ENCODE data around the gene SULF2.

Gene SULF2

DNA sequence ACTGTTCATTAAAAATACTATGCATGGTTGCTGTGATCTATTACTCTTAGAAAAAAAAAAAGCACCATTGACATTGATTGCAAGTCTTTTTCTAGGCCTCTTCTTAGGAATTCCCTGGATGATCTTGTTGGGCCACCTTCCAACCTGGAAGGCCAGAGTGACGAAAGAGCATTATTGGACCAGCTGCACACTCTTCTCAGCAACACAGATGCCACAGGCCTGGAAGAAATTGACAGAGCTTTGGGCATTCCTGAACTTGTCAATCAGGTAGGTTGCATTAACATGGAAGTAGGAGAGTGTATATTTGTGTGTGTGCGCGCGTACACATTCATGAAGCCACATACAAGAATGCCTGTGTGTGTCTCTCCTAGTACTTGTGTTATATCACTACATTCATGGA is 143.2 kb downstream of the SULF2 start:
- no peak for FAIRE-seq

DNA sequence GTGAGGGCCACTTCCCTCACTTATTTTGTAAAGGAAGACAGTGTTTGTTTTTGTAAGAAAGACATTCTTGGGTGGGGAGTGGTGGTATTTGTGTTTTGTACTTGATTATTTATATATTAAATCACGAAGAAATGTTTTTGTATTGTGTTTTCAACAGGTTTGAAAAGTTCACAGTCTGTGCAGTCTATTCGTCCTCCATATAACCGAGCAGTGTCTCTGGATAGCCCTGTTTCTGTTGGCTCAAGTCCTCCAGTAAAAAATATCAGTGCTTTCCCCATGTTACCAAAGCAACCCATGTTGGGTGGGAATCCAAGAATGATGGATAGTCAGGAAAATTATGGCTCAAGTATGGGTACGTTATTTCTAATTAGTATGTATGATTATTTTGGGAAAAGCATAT is 146.4 kb downstream of the SULF2 start:
- no peak for FAIRE-seq

DNA sequence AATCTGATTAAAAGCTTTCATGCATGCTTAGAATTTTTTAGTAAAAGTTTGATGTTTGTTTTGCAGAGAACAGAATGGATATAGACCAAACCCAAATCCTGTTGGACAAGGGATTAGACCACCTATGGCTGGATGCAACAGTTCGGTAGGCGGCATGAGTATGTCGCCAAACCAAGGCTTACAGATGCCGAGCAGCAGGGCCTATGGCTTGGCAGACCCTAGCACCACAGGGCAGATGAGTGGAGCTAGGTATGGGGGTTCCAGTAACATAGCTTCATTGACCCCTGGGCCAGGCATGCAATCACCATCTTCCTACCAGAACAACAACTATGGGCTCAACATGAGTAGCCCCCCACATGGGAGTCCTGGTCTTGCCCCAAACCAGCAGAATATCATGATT is 150.0 kb downstream of the SULF2 start:
- no peak for FAIRE-seq

DNA sequence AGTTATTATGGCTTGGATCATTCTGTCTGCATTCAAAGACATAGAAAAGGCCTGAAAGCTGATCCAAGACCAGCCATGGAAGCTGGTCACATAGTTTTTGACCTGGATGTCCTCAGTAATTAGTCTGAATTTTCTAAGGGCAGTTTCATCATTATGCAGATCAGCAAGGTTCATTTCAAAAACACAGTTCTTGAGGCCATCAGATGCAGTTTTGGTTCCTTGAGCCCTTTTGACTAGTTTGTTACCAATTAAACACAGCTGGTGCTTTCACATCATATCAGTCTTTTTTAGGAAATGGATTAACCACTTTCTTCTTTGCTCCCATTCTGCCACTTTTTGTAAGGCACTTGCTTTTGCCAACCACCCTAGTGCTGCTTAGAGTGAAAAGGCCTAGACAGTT is 154.2 kb downstream of the SULF2 start:
- no peak for FAIRE-seq

DNA sequence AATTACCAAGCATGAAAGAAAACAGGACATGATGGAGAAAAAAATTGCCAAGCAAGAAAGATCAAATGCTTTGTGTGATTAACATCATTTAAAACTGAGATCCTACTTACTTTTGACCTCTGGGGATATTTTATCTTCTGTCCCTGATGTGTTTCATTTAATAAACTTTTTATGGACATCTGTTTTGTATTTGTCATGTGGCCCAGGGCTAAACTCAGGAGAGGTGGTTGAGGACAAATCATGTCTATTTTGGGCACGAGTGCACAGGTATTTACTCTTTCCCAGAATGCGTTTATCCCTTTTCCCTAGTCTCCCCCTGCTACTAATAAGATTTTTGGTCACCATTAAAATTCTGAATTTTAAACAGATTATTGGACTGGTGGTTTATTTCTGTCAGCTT is 155.4 kb downstream of the SULF2 start:
- FAIRE-seq = no peak

DNA sequence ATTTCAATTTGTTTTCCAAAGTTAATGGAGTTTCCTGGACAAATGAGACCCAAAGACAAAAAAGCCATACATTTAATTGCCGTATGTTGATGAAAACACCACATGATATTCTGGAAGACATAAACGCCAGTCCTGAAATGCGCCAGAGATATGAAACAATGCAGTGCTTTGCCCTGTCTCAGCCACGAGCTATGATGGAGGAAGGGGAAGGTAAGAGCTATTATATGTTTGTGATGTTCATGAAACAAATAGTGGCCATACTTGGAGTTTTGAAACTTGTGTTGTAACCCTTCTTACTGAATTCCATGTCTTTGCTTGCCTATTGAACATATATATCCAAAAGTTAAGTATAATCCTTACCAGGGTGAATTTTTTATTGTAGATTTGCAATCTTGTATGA is 157.7 kb downstream of the SULF2 start:
- FAIRE-seq = no peak

DNA sequence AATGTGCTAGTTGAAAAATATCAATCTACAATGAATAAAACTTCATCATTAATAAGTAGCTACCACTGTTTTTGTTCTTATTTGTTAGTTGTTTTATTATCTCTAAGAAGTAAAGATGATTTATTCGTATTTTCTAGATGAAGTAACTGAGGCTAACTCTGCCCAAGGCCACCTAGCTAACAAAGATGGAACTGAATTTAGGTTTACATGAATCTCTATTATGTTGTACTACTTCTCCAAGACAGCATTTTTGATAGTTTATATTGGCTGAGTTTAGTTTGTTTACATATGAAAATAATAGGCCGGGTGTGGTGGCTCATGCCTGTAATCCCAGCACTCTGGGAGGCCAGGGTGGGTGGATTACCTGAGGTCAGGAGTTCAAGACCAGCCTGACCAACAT is 162.1 kb downstream of the SULF2 start:
- no peak for FAIRE-seq

DNA sequence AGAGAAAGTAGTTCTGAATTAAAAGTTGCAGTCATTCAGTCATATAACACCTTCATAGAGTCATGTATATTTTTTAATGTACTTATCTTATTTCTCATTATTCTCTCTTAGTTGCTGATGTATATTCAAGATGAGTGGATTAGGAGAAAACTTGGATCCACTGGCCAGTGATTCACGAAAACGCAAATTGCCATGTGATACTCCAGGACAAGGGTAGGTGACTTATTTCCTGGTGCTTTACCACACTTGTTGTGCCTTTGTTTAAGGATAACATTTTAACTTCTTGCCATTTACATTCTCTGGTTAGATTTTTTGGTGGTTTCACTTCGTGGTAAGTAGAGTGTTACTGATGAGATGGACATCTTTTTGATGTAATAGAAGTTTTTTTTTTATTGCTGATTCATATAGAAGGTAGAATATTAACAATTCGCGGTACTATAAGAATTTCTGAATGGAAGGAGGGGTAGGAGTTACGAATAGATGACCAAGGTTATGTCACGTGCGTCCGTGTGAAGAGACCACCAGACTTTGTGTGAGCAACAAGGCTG is 163.1 kb downstream of the SULF2 start:
- no peak for FAIRE-seq

DNA sequence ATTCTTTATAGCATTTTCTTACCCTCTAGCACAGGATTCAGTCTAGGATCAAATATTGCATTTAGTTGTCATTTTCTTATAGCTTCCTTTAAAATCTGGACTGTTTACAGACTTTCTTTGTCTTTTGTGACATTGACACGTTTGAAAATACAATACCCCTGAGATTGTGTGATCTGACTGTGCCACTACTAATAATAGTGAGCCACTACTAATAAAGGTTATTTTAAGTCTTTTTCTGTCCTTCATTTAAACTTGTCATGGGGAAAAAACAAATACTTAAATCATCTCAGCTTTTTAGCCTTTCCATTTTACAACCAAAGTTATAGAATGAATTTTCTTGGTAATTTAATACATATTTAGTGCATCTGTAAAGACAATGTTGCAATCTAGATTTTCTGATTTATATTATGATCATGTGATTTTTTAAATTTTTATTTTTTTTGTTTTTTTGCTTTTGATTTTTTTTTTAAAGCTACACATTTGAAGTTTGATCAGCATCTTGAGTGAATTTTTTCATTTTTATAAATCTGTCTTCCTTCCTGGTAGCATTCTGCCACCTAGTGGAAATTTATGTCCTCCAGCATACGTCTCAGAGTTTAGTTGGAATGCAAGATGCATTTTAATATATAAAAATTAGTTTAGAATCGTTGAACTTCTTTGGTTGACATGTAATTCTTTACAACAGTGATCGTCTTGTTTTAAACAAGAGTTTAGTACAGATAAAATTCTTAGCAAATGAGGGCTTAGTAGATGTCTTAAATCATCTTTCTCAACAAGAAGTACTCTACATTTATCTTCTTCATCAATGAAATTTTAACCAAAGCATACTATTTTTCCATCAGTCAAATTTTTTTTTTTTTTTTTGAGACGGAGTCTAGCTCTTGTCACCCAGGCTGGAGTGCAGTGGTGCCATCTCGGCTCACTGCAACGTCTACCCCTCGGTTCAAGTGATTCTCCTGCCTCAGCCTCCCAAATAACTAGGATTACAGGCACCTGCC is 164.2 kb downstream of the SULF2 start:
- FAIRE-seq = peak; percentile 97

DNA sequence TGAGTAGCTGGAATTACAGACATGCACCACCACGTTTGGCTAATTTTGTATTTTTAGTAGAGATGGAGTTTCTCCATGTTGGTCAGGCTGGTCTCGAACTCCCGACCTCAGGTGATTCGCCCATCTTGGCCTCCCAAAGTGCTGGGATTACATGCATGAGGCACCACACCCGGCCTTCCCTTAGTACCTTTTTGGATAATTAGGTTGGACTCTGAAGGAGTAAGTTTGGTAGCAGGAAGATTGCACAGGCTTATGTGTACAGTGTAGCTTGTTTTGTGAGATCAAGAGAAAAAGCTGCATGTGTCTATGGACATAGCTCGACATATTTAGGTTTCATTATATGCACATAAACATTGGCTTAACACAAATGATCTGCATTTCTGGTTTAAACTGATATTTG is 166.8 kb downstream of the SULF2 start:
- FAIRE-seq = no peak

DNA sequence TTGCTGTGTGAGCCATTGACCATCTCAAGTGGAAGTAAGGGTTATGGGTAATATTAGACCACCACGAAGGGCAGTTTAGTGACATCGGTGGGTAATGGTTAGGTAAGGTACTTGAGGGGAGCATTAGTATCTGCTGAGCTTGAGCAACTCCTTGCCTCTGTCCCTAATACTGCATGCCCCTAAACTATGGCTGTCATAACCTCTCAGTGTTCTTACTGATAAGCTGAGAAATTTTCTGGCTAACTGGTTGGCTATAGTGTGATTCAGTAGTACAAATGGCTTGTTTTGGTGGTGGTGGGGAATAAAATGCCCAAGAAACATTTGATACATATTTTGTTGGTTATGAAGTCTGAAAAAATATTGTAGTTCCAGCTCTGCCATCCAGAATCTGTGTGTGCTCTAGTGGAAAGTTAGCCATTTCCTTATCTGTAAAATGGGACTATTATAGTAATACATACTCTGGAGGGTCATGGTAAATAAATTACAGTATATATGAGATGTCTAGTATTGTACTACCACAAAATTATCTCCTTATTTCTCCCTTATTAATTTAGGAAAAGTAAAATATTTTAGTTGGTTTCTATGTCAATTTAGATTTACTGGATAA is 170.5 kb downstream of the SULF2 start:
- FAIRE-seq = no peak

DNA sequence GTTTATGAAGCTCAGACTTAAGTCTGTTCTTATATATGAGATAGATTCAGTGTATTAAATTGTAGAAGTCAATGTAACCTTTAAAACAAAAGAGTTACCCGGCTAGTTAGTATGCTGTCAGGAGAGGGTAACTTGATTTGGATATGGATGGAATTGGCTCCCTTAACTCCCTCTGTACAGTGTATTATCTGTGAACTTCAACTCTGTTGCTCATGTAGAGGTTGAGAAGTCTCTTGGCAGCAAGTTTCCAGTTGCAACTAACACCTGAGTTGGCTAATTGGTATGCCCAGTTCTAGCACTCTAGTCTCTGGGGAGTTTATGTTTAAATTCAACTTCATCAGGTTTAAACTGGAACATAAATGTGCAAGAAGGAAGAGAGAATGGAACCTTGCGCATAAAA is 172.6 kb downstream of the SULF2 start:
- no peak for FAIRE-seq

DNA sequence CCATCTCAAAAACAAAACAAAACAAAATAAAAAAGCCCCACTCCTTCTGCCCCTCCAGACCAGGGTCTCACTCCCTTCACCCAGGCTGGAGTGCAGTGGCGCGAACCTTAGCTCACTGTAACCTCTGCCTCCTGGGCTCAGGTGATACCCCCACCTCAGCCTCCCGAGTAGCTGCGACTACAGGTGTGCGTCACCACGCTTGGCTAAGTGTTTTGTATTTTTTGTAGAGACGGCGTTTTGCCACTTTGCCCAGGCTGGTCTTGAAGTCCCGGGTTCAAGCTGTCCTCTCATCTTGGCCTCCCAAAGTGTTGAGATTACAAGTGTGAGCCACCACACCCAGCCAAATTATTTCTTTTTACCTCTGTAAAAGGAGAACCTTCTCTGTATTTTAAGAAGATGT is 173.5 kb downstream of the SULF2 start:
- no peak for FAIRE-seq

DNA sequence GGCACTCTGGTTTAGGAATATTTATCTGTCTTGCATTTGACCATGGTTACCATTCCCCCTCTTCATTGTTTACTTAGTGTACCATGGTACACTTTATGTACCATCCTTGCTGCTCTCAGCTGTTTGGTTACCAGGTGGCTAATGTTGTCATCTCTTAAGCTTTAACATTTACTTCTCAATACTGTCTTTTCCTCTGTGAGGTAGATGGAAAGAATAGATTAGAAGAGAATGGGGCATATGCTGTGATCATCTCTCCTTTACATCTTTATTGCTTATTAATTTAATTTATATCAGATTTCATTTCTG is 174.4 kb downstream of the SULF2 start:
- no peak for FAIRE-seq

DNA sequence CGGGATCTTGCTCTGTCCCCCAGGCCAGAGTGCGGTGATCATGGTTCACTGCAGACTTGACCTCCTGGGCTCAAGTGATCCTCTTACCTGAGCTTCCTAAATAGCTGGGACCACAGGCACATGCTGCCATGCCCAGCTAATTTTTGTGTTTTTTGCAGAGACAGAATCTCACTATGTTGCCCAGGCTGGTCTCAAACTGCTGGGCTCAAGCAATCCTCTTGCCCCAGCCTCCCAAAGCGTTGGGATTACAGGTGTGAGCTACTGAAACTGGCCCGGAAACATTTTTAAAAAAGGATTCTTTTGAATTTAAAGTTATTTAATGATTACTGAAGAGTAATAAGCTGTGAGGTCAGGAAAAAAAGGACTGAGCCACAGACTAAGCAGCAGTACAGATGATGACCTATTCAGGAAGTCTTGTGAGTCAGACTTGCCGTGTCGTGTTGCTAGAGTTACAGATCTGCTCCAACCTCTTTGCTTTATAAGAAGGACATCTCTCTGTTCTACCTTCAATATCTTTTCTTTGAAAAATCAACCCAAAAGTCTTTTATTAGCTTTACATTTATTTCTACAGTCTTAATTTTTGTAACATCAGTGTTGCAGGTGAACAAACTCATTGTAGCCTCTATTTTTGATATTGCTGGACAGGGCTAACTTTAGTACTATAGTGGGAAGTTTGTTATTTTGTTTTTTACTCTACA is 174.9 kb downstream of the SULF2 start:
- peak; percentile 82 for FAIRE-seq

DNA sequence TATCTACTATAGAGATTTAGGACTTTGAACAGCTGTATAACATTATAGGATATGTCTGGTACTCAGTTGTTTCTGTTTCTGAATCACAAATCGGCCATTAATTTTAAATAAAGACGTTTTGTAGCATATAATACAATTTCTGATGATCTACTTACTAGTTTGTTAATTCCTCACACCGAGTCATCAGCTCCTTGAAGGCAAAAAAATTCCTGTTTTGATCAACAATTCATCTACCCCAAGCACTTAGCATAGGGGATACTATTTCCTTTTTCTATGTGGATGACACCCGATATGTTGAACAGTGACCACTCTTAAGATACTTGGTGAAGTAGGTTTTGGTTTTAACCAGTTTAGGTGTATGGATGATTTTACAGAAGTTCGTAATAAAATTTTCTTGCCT is 176.3 kb downstream of the SULF2 start:
- FAIRE-seq = no peak
